Stimulated activated naive CD8-positive, alpha-beta T cell treated with anti-CD3 and anti-CD28 coated beads, Interleukin-15, Interleukin-2, amounts not matched to agents 100 ng/mL and 50 ng/mL, for 24 hours (primary cell): Measurements from ENCODE around the gene AGAP1.
"Not testable (repeated sequence)": the region's sequence is repeated elsewhere in the genome, so short reads cannot be mapped to it uniquely, and the experiment has no call there.

ENCODE experiments used
- H3K27ac Mint-ChIP-seq: one replicate; pipeline ENCODE4 v1.8.0; 2021; ENCODE audit warnings: mild to moderate bottlenecking, mixed read lengths
- H3K27me3 Mint-ChIP-seq: one replicate; pipeline ENCODE4 v1.8.0; 2021; ENCODE audit warnings: mixed read lengths
- H3K36me3 Mint-ChIP-seq: one replicate; pipeline ENCODE4 v1.8.0; 2021; ENCODE audit warnings: low read depth, mixed read lengths
- H3K4me1 Mint-ChIP-seq: one replicate; pipeline ENCODE4 v1.8.0; 2021; ENCODE audit warnings: low read depth, mixed read lengths
- H3K4me3 Mint-ChIP-seq: one replicate; pipeline ENCODE4 v1.8.0; 2021; ENCODE audit warnings: mild to moderate bottlenecking, mixed read lengths
- H3K9me3 Mint-ChIP-seq: one replicate; pipeline ENCODE4 v1.8.0; 2021; ENCODE audit warnings: mixed read lengths

AGAP1 gene

DNA sequence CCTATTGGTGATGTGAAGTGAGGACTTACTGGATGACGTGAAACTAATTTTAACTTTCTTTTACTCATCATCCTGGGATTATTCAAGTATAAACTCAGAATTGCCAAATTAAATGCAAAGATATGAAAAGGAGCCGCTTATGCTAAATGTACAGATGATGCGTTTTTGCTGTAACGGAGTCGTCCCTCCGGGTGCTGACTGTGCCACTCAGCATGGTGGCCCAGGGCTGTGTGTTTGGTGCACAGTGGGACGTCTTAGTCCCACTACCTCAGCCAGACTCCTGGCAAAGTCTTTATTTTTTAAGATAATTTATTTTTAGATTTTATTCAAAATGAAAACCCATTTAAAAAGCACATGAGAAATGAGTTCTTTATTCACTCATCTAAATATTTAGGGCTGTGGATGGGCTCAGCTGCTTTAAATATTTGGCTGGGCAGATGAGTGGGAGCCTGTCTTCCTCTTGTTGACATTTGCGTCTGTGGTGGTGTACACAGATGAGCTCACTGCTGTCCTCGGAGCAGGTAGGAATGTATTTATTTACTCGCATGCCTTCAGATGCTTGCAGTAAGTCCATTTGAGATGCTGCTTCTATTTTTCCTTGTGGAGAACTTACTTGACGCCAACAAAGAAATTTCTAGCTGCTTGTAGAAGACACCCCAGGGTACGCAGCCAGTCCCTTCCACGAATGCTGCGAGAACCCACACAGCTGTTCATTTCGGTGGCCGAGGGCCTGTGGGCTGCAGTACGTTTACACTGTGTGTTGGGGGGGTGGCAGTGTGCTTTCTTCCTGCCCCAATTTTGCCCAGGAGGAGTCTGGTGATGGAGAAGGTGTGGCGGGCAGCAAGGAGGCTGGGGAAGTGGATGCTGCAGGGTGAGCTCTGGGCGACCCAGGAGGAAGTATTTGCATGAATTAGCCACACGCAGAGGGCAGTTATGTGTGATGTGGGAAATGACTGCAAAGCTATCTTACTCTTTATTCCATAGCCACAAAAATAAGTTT lies 105.0 kb downstream of the AGAP1 start:
- Mint-ChIP-seq H3K9me3 (peaks cover 12% of the 10 kb centered on the region), H3K36me3 (peaks cover 9% of the 10 kb centered on the region), H3K4me1 (no peaks in the 10 kb centered on the region), H3K27ac (no peak overlapping the region), H3K27me3 (peaks cover 6% of the 10 kb centered on the region), H3K4me3 (no peak overlapping the region)

DNA sequence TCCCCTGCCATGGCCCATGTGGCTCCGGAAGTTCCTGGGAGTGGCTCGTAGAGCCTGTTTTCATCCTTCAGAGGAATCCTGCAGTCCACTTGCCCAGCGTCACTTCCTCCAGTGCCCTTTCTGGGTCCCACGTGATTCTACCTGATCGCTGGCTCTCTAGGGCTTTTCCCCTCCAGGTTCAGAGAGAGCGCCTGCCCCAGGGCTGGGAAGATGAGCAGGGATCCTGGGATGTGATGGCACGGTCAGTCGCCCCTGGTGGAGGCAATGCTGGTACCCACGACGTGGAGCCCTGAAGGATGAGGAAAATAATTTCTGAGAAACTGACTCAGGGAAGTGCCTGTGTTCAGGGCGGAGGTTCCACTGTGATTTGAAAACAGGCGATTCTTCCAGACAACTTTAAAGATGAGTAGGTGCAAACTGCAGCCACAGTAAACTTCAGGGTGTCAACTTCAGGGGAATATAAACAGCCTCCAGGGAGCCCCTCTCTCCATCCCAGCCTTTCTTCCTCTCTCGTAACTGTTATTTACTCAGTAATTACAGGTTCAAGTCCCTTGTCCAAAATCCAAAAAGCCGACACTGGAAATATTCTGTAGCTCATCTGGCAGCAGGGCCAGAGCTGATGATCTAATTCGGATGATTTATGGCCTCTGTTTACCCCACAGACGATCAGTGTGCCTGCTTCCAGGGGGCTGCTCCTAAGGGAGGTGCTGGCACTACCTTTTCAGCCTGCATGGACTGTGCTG lies 105.9 kb downstream of the AGAP1 start:
- Mint-ChIP-seq H3K27ac (no peak overlapping the region), H3K4me3 (no peak overlapping the region), H3K27me3 (peaks cover 6% of the 10 kb centered on the region), H3K9me3 (peaks cover 12% of the 10 kb centered on the region), H3K4me1 (no peaks in the 10 kb centered on the region), H3K36me3 (peaks cover 9% of the 10 kb centered on the region)

DNA sequence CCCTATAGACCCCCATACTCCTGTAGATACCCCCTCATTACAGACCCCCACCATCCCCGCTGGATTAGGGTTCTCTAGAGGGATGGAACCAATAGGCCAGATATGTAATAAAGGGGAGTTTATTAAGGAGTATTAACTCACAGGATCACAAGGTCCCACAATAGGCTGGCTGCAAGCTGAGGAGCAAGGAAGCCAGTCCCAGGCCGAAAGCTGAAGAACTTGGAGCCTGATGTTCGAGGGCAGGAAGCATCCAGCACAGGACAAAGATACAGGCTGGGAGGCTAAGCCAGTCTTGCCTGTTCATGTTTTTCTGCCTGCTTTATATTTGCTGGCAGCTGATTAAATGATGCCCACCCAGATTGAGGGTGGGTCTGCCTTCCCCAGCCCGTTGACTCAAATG lies 106.6 kb downstream of the AGAP1 start:
- H3K4me3 Mint-ChIP-seq: no peak overlapping the region
- H3K9me3 Mint-ChIP-seq: peaks cover 12% of the 10 kb centered on the region
- H3K27me3 Mint-ChIP-seq: peaks cover 9% of the 10 kb centered on the region
- peaks cover 9% of the 10 kb centered on the region for H3K36me3 Mint-ChIP-seq
- no peaks in the 10 kb centered on the region for H3K4me1 Mint-ChIP-seq
- no peak overlapping the region for H3K27ac Mint-ChIP-seq

DNA sequence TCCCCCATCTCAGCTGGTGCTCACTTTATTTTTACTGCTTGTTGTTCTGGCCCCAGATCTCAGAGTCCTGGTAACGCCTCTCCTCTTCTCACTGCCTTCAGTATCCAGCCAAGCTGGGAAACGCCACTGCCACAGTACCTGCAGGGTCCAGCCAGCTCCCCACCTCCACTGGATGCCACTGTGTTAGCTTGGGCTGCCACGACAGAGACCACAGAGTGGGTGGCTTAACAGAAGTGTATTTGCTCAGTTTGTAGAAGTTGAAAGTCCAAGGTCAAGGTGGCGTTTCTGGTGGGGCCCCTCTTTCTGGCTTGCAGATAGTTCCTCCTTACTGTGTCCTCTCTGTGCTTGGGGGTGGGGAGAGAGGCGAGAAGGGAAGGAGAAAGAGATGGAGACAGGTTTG lies 107.1 kb downstream of the AGAP1 start:
- peaks cover 9% of the 10 kb centered on the region for H3K36me3 Mint-ChIP-seq
- H3K27ac Mint-ChIP-seq: no peak overlapping the region
- no peak overlapping the region for H3K4me3 Mint-ChIP-seq
- no peaks in the 10 kb centered on the region for H3K4me1 Mint-ChIP-seq
- peaks cover 12% of the 10 kb centered on the region for H3K9me3 Mint-ChIP-seq
- peaks cover 14% of the 10 kb centered on the region for H3K27me3 Mint-ChIP-seq

DNA sequence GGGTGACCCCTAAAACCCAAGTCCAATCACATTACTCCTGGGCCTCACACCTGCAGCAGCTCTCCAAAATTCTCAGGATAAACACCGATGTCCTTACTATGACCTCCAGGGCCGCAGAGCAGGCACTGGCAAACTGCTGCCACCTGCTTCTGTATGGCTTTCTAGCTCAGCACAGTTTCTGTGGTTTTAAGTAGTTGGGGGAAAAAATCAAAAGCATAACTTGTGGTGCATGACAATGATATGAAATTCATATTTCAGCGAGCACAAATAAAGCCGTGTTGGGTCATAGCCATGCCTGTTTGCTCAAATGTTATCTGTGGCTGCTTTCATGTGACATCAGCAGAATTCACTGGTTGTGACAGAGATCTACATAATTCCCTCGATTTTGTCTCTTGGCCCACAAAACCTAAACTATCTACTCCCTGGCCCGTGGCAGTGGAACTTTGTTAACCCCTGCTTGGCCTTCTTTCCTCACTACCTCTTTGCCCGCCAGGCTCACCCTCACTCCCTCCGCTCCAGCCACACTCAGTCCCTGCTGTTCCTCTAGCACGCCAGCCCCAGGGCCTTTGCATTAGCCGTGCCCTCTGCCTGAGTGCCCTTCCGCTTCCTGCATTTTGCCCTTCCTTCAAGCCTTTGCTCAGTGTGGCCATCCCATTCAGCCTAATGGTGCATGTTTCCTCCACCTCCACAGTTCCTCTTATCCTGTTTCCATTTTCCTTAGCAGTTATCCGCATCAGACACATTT lies 108.3 kb downstream of the AGAP1 start:
- Mint-ChIP-seq H3K4me3 (no peak overlapping the region), H3K27ac (no peak overlapping the region), H3K27me3 (peaks cover 15% of the 10 kb centered on the region), H3K9me3 (peaks cover 12% of the 10 kb centered on the region), H3K36me3 (peaks cover 9% of the 10 kb centered on the region), H3K4me1 (no peaks in the 10 kb centered on the region)

DNA sequence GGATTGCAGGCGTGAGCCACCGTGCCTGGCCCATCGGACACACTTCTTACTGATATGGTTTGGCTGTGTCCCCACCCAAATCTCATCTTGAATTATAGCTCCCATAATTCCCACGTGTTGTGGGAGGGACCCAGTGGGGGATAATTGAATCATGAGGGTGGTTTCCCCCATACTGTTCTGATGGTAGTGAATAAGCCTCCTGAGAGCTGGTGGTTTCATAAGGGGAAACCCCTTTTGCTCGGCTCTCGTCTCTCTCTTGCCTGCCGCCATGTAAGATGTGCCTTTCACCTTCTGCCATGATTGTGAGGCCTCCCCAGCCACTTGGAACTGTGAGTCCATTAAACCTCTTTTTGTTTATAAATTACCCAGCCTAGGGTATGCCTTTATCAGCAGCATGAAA lies 109.1 kb downstream of the AGAP1 start:
- Mint-ChIP-seq H3K27me3 (peaks cover 15% of the 10 kb centered on the region), H3K9me3 (peaks cover 12% of the 10 kb centered on the region)
- H3K4me1 Mint-ChIP-seq, H3K4me3 Mint-ChIP-seq, H3K36me3 Mint-ChIP-seq, H3K27ac Mint-ChIP-seq: not testable (repeated sequence)

DNA sequence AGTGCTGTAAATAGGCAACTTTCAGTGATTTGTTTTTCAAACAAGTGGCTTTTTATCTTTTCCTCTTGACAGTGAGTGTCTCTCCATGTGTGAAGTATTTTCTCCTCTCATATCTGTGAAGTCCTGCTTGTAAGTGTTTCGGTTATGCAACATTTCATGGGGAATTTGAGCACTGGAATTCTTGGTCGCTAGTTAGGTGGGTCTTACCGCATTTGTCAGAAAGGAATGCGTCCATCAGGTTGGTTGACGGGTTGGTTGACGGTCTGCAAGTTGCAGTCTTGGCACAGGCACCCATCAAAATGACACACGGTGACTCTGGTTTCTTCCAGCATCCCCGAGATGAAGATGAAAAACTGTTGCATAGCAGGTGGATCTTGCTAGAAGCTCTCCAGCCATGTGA lies 109.8 kb downstream of the AGAP1 start:
- H3K27ac Mint-ChIP-seq: no peak overlapping the region
- H3K4me3 Mint-ChIP-seq: no peak overlapping the region
- peaks cover 15% of the 10 kb centered on the region for H3K27me3 Mint-ChIP-seq
- no peaks in the 10 kb centered on the region for H3K4me1 Mint-ChIP-seq
- peaks cover 9% of the 10 kb centered on the region for H3K36me3 Mint-ChIP-seq
- peaks cover 12% of the 10 kb centered on the region for H3K9me3 Mint-ChIP-seq

DNA sequence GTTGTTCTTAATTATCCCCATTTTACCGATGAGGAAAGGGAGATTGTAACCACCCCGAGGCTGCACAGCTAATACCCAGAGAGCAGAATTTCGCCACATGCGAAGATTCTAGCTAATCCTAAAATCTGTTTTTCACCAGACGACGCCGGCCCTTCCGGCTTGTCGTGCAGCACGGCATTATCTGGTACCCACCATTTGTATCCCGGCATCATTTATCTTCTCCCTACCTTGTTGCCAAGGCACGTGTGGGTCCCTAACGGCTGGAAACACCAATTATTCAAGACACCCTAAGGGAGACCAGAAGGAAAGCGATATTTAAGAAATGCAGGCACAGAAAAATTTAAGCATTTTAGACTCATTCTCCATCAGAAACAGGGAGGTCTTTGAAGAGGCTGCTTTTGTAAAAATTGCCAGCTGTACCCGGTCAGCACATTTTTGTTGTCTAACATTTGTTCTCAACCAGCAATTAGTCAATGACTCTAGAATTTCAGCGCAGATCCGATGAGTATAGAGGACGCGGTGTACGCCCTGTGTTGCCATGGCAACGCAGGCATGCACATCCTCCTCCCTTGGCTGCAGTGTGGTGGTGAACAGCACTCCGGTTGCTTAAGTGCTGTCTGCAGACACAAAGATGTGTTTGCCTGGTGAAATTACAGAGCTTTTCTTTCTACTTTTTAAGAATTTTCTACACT lies 111.6 kb downstream of the AGAP1 start:
- no peaks in the 10 kb centered on the region for H3K4me1 Mint-ChIP-seq

DNA sequence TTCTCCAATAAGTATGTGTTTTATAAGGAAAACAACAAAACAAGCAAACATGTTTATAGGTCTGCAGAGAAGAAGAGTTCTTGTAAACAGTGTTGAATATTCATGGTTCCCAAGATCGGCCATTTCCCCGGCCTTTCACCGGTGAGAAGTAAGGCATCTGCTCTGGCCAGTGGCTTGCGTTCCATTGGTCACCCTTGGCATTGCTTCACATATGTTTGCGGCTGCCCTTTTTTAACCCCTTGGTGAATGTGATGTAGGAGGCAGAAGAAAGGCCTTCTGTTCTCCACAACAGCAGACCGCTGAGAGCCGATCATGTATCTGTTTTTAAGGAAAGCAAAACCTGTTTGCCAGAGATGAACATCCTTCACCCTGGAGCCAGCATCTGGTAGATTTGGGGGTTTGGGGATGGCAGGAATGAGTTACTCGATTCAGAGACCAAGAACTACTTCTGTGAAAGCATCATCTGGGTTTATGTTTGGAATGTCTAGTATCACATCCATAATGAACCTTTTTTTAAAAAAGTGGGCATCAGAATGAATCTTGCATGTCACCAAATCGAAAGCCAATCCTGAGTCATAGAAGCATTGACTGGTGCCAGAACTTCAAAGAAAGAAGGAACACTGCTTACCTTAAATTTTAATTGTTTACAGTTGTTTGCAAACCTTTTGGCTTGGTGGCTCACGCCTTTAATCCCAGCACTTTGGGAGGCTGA lies 112.3 kb downstream of the AGAP1 start:
- H3K27me3 Mint-ChIP-seq: peaks cover 19% of the 10 kb centered on the region
- no peaks in the 10 kb centered on the region for H3K4me1 Mint-ChIP-seq
- H3K27ac Mint-ChIP-seq: no peak overlapping the region
- H3K36me3 Mint-ChIP-seq: peaks cover 9% of the 10 kb centered on the region
- peaks cover 12% of the 10 kb centered on the region for H3K9me3 Mint-ChIP-seq
- no peak overlapping the region for H3K4me3 Mint-ChIP-seq

More for the DNA sequence above, 111.6 kb downstream of the AGAP1 start:
- H3K27me3 Mint-ChIP-seq: peaks cover 15% of the 10 kb centered on the region
- H3K4me3 Mint-ChIP-seq: no peak overlapping the region
- H3K36me3 Mint-ChIP-seq: peaks cover 9% of the 10 kb centered on the region
- H3K27ac Mint-ChIP-seq: no peak overlapping the region
- peaks cover 12% of the 10 kb centered on the region for H3K9me3 Mint-ChIP-seq

DNA sequence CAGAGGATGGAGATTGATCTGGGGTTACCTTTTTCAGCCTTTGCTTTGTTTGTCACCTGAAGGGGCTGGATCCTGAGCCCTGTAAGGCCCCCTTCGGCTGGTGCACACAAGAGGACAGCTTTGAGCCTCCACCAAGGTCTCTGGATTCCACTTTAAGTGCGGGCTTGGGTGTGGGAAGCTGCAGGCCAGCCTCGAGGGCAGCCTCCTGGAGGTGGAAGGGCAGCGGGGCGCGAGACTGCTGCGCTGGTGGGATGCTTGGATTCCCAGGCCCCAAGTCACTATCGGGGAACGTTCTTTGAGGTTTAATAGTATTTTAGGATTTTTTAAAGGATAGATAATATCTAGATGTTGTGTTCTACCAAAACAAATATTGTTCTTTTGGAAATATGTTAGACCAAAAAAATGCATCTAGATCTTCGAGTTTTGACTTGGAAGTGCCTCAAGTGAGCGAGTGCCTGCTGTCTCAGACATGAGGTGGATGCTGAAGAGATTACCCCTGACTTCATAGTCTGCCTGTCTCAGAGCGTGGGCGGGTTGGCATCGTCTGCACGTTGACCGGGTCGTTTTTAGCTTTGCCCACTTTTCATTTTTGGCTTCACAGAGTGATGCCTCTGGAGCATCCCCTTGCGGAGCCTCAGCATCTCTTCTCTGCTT lies 113.8 kb downstream of the AGAP1 start:
- Mint-ChIP-seq H3K4me1 (no peaks in the 10 kb centered on the region), H3K36me3 (peaks cover 9% of the 10 kb centered on the region), H3K27ac (no peak overlapping the region), H3K9me3 (peaks cover 8% of the 10 kb centered on the region), H3K4me3 (no peak overlapping the region), H3K27me3 (peaks cover 21% of the 10 kb centered on the region)

DNA sequence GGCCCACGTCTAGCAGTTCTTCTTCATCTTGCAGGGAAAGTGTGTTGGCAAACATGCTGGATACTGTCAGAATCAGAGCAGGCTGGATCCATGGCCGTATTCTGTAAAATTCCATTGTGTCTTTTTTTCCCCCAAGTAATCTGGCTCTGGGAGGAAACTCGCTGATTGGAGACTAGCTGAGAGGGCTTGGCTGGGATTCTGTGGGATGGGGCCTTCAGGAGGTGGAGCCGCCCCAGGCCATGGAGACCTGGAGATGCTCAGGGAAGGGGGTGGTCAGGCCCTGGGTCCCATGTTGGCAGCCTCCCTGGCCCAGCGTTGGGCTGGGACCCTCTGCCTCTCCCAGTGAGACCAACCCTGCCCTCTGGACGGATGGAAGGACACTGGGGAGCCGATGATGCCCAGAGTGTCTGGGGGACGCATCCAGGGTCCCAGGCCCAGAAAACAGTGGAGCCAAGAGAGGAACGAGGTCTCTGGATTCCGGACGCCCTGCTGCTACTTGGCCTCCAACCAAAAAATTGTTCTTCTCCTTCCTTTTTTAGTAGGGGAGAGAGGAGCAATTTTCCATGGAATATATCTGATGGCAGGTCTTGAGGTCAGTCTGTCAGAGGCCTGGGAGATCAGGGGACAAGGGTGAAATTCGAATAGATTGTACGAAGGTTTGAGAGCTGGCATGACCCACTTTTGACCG lies 114.5 kb downstream of the AGAP1 start:
- H3K4me1 Mint-ChIP-seq: no peaks in the 10 kb centered on the region
- H3K27ac Mint-ChIP-seq: no peak overlapping the region
- H3K27me3 Mint-ChIP-seq: peaks cover 20% of the 10 kb centered on the region
- H3K9me3 Mint-ChIP-seq: peaks cover 4% of the 10 kb centered on the region
- H3K36me3 Mint-ChIP-seq: peaks cover 4% of the 10 kb centered on the region
- H3K4me3 Mint-ChIP-seq: no peak overlapping the region

DNA sequence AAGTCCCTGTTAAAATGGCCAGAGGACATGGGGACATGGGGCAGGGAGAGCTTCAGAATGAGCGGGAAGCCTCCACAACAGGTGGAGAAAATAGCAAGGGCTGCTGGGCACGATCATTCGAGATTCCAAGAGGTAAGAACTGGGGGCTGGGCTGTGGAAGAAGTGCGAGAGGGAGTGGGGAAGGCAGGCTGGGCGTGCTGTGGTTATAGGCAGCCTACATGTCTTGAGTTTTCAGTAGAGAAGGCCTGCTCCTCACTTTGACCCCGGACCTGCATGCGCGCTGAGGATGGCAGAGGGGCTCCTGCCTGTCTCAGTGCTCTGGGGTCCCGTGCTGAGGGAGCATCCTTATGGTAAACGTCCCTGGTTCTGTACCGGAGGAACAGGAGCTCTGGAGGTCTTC lies 115.5 kb downstream of the AGAP1 start:
- Mint-ChIP-seq H3K27ac (no peak overlapping the region), H3K9me3 (no peaks in the 10 kb centered on the region), H3K36me3 (no peaks in the 10 kb centered on the region), H3K4me3 (no peak overlapping the region), H3K27me3 (peaks cover 15% of the 10 kb centered on the region), H3K4me1 (no peaks in the 10 kb centered on the region)

DNA sequence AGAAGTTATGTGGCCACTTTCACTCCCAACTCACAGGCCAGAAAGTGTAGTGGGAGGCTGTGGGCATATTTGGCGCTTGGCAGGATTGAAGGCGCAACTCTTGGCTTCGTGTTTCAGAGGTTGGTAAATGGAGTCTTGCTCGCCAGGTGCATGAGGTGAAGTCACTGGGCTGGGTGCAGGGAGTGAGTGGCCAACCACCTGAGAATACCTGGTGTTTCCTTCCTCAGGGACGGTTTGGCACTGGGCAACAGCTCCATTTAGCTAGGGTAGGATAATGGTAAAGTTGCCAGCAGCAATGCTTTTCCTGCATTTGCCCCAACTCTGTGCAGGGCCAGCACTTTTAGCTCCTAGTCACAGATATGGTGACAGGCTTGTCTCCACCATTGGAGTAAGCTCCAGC lies 115.9 kb downstream of the AGAP1 start:
- Mint-ChIP-seq H3K27ac (no peak overlapping the region), H3K27me3 (peaks cover 15% of the 10 kb centered on the region), H3K4me1 (no peaks in the 10 kb centered on the region), H3K4me3 (no peak overlapping the region), H3K9me3 (no peaks in the 10 kb centered on the region), H3K36me3 (no peaks in the 10 kb centered on the region)
